NOMO-1 treated with DMSO at 0.1 percent for 48 hours (cell line): ENCODE data around the gene SNX32.
"Not testable (repeated sequence)": the region's sequence is repeated elsewhere in the genome, so short reads cannot be mapped to it uniquely, and the experiment has no call there.

ENCODE experiments used
- DNase-seq: peaks from one replicate; lab custom pipeline; 2025; ENCODE audit not compliant: unreplicated experiment; lab: John Stamatoyannopoulos, UW

The SNX32 gene

GRCh38 chr11:65883058-65883761 lies 49.4 kb downstream of the SNX32 start:
- DNase-seq = no peak

- DNase-seq = no peak
These were observed 50.3 kb downstream of the SNX32 start for GRCh38 chr11:65883786-65884715.

GRCh38 chr11:65884716-65885092 lies 50.9 kb downstream of the SNX32 start:
- peak; percentile 58 for DNase-seq

GRCh38 chr11:65885231-65885630 lies 51.5 kb downstream of the SNX32 start:
- DNase-seq = no peak

GRCh38 chr11:65885808-65886536 lies 52.2 kb downstream of the SNX32 start:
- DNase-seq = no peak

GRCh38 chr11:65886826-65887722 lies 53.3 kb downstream of the SNX32 start:
- no peak for DNase-seq

GRCh38 chr11:65887723-65888162 lies 54.0 kb downstream of the SNX32 start:
- DNase-seq = no peak

GRCh38 chr11:65888163-65888814 lies 54.5 kb downstream of the SNX32 start, which contains the start of gene FIBP:
TSS of gene FIBP (minus strand) at chr11:65888471. CDS start at chr11:65888418, 53 bp downstream.
- DNase-seq = peak; percentile 97

- DNase-seq = peak; percentile 87
These were observed 56.8 kb downstream of the SNX32 start, which contains the start of gene CCDC85B for GRCh38 chr11:65890324-65891218. TSS of gene CCDC85B (plus strand) at chr11:65890673. CDS start at chr11:65890784, 111 bp downstream.

- no peak for DNase-seq
These were observed 57.7 kb downstream of the SNX32 start for GRCh38 chr11:65891219-65892136.

GRCh38 chr11:65892137-65892540 lies 58.4 kb downstream of the SNX32 start:
- not testable (repeated sequence) for DNase-seq

- DNase-seq = no peak
These were observed 59.0 kb downstream of the SNX32 start for GRCh38 chr11:65892661-65893317.

GRCh38 chr11:65894034-65894591 lies 60.4 kb downstream of the SNX32 start:
- DNase-seq = peak; percentile 14

- DNase-seq = no peak
These were observed 61.8 kb downstream of the SNX32 start for GRCh38 chr11:65895482-65895981.

GRCh38 chr11:65896034-65896999 lies 62.6 kb downstream of the SNX32 start:
- DNase-seq = no peak
